ENCODE results near the gene SNAP47. TPM values are rescaled to one million over a fixed set of nuclear protein-coding genes. Genes with fewer than 3 reads are reported as not detected.

The SNAP47 gene
- total and polyA plus RNA-seq, 9 of the 15 experiments (the other 6 are each of a cell fraction or from before 2014, with no cell fraction given), result 2.5 to 41.3 (median 32.6) TPM

DNA sequence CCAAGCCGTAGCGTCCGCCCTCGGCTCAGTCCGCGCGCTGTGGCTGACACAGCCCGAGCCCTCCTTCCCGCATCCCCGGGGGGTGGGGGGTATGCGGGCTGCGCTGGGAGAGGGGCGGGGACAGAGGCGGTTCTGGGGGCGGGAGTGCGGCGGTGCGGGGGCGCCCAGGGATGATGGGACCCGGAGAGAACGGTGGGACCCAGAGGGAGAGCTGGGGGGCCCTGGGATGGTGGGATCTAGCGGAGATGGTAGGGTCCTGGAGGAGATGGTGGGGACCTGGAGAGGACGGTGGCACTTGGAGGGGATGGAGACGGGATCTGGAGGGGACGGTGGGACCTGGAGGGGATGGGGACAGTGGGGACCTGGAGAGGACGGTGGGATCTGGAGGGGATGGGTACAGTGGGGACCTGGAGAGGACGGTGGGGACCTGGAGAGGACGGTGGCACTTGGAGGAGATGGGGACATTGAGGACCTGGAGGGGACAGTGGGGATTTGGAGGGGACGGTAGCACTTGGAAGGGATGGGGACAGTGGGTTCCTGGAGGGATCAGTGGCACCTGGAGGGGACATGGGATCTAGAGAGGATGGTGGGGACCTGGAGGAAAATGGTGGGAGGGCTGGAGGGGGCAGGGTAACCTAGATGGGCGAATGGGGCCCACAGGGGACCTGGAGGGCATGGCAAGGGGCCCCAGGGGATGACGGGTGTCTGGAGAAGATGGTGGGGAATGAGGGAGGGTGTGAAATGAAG, 477 bp downstream of the SNAP47 start (continued):
- TF ChIP-seq, protein P1, sequence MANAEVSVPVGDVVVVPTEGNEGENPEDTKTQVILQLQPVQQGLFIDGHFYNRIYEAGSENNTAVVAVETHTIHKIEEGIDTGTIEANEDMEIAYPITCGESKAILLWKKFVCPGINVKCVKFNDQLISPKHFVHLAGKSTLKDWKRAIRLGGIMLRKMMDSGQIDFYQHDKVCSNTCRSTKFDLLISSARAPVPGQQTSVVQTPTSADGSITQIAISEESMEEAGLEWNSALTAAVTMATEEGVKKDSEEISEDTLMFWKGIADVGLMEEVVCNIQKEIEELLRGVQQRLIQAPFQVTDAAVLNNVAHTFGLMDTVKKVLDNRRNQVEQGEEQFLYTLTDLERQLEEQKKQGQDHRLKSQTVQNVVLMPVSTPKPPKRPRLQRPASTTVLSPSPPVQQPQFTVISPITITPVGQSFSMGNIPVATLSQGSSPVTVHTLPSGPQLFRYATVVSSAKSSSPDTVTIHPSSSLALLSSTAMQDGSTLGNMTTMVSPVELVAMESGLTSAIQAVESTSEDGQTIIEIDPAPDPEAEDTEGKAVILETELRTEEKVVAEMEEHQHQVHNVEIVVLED (CRISPR knock-in tag; IDR thresholded peaks at IDR 0.05), result no peak
- TF ChIP-seq RBM34 (IDR thresholded peaks at IDR 0.05; ENCODE audit: borderline replicate concordance, insufficient read depth, low read length), result no peak
- TF ChIP-seq BCOR (IDR thresholded peaks at IDR 0.05), result no peak
- no peak for TF ChIP-seq ZNF143 (CRISPR knock-in tag; IDR thresholded peaks at IDR 0.05)
- TF ChIP-seq TAF1 (IDR thresholded peaks at IDR 0.05; ENCODE audit: control insufficient read depth, extremely low read depth, insufficient read depth, low read length, severe bottlenecking), result peak; percentile 2
- TF ChIP-seq, protein P2, sequence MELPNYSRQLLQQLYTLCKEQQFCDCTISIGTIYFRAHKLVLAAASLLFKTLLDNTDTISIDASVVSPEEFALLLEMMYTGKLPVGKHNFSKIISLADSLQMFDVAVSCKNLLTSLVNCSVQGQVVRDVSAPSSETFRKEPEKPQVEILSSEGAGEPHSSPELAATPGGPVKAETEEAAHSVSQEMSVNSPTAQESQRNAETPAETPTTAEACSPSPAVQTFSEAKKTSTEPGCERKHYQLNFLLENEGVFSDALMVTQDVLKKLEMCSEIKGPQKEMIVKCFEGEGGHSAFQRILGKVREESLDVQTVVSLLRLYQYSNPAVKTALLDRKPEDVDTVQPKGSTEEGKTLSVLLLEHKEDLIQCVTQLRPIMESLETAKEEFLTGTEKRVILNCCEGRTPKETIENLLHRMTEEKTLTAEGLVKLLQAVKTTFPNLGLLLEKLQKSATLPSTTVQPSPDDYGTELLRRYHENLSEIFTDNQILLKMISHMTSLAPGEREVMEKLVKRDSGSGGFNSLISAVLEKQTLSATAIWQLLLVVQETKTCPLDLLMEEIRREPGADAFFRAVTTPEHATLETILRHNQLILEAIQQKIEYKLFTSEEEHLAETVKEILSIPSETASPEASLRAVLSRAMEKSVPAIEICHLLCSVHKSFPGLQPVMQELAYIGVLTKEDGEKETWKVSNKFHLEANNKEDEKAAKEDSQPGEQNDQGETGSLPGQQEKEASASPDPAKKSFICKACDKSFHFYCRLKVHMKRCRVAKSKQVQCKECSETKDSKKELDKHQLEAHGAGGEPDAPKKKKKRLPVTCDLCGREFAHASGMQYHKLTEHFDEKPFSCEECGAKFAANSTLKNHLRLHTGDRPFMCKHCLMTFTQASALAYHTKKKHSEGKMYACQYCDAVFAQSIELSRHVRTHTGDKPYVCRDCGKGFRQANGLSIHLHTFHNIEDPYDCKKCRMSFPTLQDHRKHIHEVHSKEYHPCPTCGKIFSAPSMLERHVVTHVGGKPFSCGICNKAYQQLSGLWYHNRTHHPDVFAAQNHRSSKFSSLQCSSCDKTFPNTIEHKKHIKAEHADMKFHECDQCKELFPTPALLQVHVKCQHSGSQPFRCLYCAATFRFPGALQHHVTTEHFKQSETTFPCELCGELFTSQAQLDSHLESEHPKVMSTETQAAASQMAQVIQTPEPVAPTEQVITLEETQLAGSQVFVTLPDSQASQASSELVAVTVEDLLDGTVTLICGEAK (IDR thresholded peaks at IDR 0.05), result no peak
- TF ChIP-seq, protein P2 (CRISPR knock-in tag; IDR thresholded peaks at IDR 0.05), result no peak
- no peak for TF ChIP-seq ZNF23 (CRISPR knock-in tag; IDR thresholded peaks at IDR 0.05)
- TF ChIP-seq GABPA (tag; conservative IDR thresholded peaks at IDR 0.05; ENCODE audit: low read depth), result no peak; the same call in none of the 2 replicates
- TF ChIP-seq FOXJ3 (CRISPR knock-in tag; IDR thresholded peaks at IDR 0.05), result no peak
- 0 out of 2 replicates have a peak, but pooled peaks have one; percentile 4 for TF ChIP-seq CXXC5 (CRISPR knock-in tag; IDR thresholded peaks at IDR 0.05)
- TF ChIP-seq, protein P3, sequence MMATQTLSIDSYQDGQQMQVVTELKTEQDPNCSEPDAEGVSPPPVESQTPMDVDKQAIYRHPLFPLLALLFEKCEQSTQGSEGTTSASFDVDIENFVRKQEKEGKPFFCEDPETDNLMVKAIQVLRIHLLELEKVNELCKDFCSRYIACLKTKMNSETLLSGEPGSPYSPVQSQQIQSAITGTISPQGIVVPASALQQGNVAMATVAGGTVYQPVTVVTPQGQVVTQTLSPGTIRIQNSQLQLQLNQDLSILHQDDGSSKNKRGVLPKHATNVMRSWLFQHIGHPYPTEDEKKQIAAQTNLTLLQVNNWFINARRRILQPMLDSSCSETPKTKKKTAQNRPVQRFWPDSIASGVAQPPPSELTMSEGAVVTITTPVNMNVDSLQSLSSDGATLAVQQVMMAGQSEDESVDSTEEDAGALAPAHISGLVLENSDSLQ (IDR thresholded peaks at IDR 0.05), result no peak
- no peak for TF ChIP-seq CHD2 (IDR thresholded peaks at IDR 0.05; ENCODE audit: low read depth, low read length)
- TF ChIP-seq TCF7L2 (IDR thresholded peaks at IDR 0.05; ENCODE audit: low read depth, low read length), result no peak
- no peak for TF ChIP-seq ZNF124 (CRISPR knock-in tag; IDR thresholded peaks at IDR 0.05)
- no peak for TF ChIP-seq RBBP5 (IDR thresholded peaks at IDR 0.05; ENCODE audit: borderline replicate concordance, insufficient read depth, low read length, poor library complexity, severe bottlenecking)
- TF ChIP-seq THRAP3 (IDR thresholded peaks at IDR 0.05; ENCODE audit: borderline replicate concordance), result no peak
